GM18858 (cell line): ENCODE data around the gene AFF3.

Experiments used
- ATAC-seq: cut with Tn5 transposase; IDR thresholded peaks from one replicate; pipeline ENCODE4 v1.9.1; 2021; ENCODE audit not compliant: unreplicated experiment

Gene AFF3

DNA sequence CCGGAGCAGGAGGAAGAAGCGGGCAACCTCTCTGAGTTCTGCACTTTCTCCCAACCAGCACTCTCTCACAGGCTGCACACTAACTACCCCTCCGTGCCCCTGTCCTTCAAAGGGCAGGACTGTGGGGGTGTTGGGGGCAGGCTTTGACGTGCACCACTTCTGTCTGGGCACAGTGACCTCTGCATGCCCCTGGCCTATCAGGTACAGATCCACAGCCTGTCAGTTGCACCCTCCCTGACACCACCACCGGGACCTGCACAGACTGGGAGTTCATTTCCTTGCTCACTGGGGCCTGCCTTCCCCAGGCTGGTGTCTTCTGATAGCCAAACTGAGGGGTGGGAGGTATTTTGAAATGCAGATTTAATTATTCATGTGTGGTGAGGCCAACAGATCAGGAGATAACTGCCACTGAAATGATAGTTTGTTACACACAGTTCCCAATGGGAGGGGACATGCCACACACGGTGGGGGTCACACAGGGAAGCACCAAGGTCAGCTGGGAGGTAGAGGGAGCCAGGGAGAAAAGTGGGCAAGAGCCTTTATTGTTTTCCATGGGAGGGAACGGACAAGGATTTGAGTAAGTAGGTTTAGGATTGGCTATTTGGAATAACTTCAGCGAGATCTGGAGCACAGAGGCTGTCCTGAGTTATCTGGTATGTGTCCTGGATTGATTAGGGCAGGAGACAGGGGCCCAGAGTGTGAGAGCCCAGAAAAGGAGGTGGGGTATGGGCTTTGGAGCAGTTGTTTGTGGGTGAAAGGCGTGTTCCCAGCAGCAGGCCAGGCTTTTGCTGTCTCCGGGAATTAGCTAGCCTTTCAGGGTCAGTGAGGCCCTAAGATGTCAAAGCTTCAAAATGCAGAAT is 251.6 kb downstream of the AFF3 start:
- no peak for ATAC-seq

- no peak for ATAC-seq
Measured at GRCh38 chr2:99888617-99889016, 253.8 kb downstream of the AFF3 start.

- no peak for ATAC-seq
Measured at GRCh38 chr2:99886418-99886817, 256.0 kb downstream of the AFF3 start.

DNA sequence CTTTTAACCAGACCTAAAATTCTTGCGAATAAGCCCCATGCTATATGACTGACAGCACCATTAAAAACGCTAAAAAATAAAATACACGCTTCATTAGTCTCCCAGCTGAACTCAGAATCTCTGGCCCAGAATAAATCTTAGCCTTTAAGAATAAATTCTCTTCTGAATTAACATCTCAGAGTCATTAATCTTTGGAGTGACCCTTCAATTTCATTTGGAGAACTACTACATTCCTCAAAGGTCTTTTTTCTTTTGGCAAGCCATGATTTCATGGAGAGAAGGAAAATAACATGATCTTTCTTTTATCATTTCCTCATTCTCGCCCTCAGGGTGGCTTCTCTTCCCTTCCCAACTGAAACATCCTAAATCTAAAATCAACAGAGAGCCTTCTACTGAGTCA is 259.0 kb downstream of the AFF3 start:
- no peak for ATAC-seq

DNA sequence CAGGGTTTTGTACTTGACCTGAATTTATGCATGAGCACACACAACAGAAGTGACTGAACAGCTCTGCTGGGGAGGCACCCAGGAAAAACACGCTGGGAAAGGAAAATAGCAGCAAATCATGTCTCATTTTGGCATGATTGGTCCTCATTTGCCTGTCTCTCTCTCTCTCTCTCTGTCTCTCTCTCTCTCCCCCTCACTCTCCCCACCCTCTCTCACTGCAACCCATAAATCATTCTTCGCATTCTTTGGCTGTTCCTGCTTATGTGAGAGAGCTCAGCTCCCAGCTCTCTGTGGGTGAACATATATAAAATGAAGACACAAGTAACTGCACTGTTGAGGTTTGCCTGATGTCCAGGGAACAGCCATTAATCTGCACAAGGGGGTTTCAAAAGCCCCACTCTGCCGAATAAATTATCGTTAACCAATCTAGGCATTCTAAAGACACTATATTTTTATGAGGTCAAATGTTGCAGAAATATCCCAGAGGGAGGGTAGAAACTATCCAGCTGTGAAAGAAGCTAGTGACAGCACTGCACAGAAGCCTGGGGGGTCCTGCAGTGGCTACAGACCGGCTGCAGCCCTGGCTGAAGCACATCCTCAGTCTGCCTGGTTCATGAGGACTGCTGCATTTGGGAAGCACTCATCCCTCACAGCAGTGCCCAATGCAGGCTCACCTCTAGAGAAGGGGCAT is 260.3 kb downstream of the AFF3 start:
- no peak for ATAC-seq

- ATAC-seq: no peak
Measured at GRCh38 chr2:99880964-99881294, 261.5 kb downstream of the AFF3 start.

DNA sequence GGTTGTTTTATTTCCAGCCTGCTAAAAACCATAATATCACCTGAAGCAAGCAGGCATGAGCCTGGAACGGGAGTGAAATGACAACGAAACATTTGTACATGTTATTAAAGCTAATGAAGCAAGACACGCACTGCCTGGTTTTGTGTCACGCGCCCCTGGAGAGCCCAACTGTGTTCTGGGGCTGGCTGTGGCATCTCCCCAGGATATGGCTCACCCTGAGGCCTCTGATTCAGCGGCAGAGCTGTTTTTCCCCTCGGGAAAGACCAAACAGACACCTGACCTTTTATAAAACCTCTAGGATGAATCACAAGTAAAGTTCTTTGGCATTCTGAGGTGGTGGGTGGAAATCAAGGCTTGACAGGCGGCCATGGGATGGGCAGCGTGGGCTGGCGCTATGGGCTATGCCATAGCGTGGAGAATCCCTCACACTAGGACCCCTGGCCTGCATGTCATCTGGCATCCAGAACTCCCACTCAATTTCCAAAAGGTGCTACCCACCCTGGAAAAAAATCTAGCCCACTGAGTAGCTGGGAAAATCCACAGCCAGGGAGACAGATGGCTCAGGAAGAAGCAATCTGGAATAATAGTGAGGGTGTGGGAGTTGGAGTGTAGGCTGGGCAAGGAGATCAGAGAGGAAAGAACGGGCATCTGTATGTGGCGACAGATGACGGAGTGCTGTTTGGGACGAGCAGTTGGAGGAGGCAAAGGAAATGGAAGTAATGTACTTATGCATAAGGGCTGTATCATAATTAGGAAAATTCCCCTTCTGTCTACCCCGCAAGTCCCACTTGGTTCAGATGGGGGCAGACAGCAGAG is 262.0 kb downstream of the AFF3 start:
- ATAC-seq: no peak

DNA sequence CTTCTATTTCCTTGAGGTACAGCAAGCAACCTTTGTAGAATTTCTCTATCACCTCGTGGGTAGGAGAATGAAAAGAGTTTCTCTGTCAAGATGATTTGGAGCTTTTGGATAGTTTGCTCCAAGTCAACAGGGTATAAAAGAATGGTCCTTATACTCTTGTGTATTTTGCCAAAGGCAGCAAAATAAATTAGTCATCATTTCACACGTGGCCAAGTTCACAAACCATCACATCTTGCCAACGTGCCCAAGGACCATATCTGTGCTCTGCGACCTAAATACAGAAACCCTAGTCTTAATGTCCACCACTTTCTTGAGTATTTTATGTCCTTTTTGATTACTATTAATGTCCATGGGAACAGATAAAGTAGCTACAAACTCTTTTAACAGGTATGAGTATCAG is 262.9 kb downstream of the AFF3 start:
- no peak for ATAC-seq

DNA sequence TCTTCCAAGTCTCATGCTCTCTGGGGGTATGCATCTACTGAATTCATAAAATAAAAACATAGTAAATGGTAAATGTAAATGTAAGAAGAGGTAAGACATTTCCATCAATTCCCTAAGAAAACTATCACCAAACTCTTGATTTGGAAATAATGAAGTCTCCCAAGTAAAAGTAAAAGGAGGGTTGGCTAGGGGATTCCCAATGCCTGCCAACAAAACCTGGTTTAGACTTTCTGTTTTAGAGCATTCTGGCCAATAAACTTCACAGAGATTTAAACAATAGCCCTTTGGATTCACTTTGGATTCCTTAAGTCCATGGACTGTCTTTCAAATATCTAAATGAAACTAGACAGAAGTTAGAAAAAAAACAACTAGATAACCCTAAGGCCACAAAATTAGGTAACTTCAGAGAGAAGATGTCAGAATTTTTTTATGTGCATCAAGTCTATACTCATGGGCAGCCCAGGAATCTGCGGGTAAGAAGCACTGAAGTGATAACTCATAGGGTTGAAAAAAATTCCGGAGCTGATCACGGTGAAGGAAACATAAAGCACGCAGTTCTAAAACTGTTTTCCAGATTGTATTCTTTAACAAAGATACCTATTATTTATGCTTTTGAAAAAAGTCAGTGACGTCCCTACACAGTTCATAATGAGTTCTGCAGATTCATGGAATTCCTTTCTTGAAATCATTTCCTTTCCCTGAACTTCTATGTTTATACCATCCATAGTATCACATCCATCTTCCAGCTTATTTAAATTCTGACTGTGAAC is 263.6 kb downstream of the AFF3 start:
- ATAC-seq: no peak

GRCh38 chr2:99877963-99878362 is 264.4 kb downstream of the AFF3 start:
- no peak for ATAC-seq

GRCh38 chr2:99876956-99877355 is 265.4 kb downstream of the AFF3 start:
- ATAC-seq: no peak

GRCh38 chr2:99875627-99876201 is 266.7 kb downstream of the AFF3 start:
- ATAC-seq: no peak

GRCh38 chr2:99868260-99868659 is 274.1 kb downstream of the AFF3 start:
- no peak for ATAC-seq

- ATAC-seq: no peak
Measured at GRCh38 chr2:99867770-99868169, 274.6 kb downstream of the AFF3 start.

DNA sequence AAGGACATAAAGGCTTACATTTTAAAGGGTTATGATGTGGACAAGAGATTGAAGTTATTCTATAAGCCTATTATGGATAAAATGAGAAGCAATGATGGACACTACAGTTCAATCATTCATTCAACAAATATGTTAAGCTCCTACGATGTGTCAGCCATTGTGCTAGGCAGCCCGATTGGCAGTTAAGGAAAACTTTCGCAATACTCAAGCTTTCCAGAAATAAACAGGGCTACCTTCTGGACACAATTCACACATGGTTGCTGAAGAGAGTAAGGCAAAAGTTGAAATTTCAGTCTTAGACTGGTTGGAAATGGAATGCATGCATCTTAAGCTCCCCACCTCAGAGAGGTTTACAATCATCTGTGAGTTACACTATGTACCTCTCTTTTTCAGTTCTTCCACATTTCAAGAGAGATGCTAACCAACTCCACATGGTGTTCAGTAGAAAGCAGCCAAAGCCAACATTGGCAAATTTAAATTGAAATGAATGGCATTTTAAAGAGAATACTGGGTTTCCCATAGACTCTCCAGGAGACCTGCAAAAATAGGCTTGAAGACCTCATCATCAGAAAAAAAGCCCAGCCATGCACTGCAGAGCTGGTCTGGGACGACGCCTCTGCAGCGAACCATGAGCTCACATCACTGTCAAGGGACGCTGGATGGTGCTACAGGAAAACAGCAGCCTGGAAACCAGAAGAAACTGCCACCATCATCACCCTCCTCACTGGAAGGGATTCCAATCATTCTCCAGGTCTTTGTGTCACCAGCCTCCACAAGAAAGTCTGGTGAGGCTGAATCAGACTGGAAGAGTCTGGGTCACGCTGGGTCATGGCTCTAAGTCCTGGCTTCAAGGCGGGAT is 276.3 kb downstream of the AFF3 start:
- ATAC-seq: no peak

DNA sequence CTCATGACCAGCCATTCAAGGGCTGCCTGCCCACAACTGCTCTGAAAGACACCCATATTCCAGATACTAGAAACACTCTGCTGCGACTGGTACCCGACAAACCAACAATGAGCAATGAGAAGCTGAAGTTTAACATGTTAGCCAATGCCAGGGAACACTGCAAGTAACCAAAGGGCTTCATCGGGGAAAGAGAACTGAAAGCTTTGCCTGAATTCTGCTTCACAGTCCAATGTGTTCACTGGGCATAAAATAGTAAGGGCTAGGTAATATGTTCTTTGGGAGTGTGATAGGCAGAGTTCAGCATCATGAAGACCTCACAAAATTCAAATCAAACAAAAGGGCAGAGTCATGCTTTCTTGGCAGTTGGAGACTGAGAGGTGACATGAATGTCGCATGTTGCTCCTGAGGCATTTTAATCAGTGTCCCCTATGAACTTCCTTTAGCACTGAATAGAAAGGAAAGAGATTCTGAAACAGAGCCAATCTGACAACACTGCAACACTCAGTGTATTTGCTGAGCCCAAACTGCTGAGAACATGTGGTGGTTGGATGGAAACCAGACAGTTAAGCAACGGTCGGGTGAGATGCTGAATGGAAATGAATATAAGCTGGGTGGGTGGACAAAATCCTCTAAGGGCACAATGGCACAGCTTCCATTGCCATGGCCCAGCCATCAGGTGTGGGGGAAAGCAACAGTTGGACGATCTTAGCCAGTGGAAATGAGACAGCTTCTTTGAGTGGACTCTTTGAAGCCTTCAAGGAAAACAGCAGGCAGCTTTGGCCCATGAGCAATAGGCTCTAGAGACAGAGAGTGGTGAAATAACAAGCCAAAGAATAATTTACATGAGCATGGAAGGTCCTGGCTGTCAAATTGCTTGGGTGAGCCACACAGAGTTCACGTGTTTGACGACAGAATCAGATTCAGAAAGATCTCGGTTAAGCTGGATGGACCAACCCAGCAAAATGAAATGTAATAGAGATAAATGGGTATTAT is 277.5 kb downstream of the AFF3 start:
- no peak for ATAC-seq

- ATAC-seq: no peak
Measured at GRCh38 chr2:99863903-99864270, 278.5 kb downstream of the AFF3 start.

DNA sequence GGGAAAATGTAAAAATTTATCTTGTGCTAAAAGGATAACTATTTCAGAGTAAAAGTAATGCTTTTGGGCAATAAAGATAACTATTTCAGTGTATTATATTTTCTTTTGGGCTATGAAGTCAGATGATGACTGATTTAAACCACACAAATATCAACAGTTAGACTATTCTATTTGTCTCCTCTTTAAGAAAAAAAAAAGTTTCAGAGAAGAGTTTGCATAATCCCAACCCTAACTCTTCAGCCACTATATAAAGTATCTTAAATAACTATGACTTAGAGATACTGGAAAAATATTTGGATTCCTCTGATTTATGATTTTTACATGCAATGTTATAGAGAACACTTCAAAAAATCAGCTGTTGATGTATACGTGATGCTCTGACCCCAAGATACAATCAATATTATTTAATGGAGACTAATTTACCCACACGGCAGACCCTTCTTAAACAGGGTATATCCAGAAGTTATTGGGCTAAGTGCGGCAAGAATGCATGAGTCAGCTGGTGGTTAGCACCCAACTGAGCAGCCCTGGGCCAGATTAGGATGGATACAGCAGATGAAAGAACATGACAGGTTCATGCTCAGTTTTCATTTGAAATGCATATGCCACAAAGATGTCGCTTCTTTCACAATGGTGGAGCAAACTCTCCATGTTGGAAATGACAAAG is 279.0 kb downstream of the AFF3 start:
- no peak for ATAC-seq
